ENCODE measurements around the gene SRMS.

DNA sequence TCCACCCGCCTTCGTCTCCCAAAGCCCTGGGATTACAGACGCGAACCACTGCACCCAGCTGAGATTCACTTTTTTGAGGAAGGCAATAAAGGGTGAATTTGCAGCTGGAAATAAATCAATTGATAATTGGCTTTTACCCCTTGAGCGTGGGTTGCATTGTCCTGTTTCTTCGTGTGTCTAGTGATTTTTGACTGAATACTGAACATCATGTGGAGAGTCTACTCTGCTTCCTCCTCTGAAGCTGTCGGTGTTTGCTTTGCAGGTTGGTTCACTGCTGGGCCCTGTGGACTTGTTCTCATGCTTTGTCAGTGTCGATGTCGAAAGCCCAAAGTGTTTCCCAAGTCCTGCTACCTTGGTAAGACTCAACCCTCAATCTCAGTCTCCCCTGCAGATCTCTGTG, 42.9 kb downstream of the SRMS start:
- TF ChIP-seq, protein P1, sequence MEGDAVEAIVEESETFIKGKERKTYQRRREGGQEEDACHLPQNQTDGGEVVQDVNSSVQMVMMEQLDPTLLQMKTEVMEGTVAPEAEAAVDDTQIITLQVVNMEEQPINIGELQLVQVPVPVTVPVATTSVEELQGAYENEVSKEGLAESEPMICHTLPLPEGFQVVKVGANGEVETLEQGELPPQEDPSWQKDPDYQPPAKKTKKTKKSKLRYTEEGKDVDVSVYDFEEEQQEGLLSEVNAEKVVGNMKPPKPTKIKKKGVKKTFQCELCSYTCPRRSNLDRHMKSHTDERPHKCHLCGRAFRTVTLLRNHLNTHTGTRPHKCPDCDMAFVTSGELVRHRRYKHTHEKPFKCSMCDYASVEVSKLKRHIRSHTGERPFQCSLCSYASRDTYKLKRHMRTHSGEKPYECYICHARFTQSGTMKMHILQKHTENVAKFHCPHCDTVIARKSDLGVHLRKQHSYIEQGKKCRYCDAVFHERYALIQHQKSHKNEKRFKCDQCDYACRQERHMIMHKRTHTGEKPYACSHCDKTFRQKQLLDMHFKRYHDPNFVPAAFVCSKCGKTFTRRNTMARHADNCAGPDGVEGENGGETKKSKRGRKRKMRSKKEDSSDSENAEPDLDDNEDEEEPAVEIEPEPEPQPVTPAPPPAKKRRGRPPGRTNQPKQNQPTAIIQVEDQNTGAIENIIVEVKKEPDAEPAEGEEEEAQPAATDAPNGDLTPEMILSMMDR (IDR thresholded peaks at IDR 0.05 in 4 of 5, conservative IDR thresholded peaks at IDR 0.05 in 1 of 5), result no peak
- no peak for TF ChIP-seq POLR2A (IDR thresholded peaks at IDR 0.05)

Data from gastrocnemius medialis (tissue), 4 donors.